Tongue (tissue), 2 donors: ENCODE results near the gene UTY. TPM values are rescaled to one million over a fixed set of nuclear protein-coding genes. Genes with fewer than 3 reads are reported as not detected.
A peak's percentile ranks its signal among the peaks of the same experiment; 100 is the strongest.

Experiments used
- DNase-seq: peaks from one replicate; pipeline ENCODE4 v3.0.0-alpha.2; 2015
- total RNA-seq: library from RNA; depleted of rRNA; stranded (reverse); fragments of >200 nt; gene quantifications from one replicate; pipeline ENCODE4 v1.2.3, GENCODE V29; 2014

Gene UTY
- total RNA-seq = not detected

GRCh38 chrY:13479828-13480227 is at the start of gene UTY:
Gene UTY (minus strand): TSS chrY:13480033. CDS start chrY:13479665, 368 bp downstream.
- DNase-seq = peak; percentile 94

GRCh38 chrY:13520474-13520873 is 40.6 kb upstream of the UTY start:
- DNase-seq = no peak

GRCh38 chrY:13501215-13501614 is 21.4 kb upstream of the UTY start:
- no peak for DNase-seq

GRCh38 chrY:13493737-13494136 is 13.9 kb upstream of the UTY start:
- DNase-seq = no peak

GRCh38 chrY:13492408-13492807 is 12.6 kb upstream of the UTY start:
- DNase-seq = no peak

- DNase-seq = no peak
These were observed 8.9 kb upstream of the UTY start for GRCh38 chrY:13488738-13489137.

GRCh38 chrY:13479121-13479711 is 617 bp downstream of the UTY start:
- peak; percentile 66 for DNase-seq

- DNase-seq = peak; percentile 82
These were observed 1.6 kb downstream of the UTY start for GRCh38 chrY:13478126-13478785.

- no peak for DNase-seq
These were observed 4.8 kb downstream of the UTY start for GRCh38 chrY:13474997-13475396.

- DNase-seq = no peak
These were observed 28.3 kb downstream of the UTY start for GRCh38 chrY:13451572-13451971.

- no peak for DNase-seq
These were observed 29.2 kb downstream of the UTY start for GRCh38 chrY:13450596-13451130.

GRCh38 chrY:13445566-13445965 is 34.3 kb downstream of the UTY start:
- DNase-seq = no peak

- no peak for DNase-seq
These were observed 36.7 kb downstream of the UTY start for GRCh38 chrY:13443146-13443545.

- DNase-seq = no peak
These were observed 39.0 kb downstream of the UTY start for GRCh38 chrY:13440811-13441210.

GRCh38 chrY:13435968-13436937 is 43.6 kb downstream of the UTY start:
- DNase-seq = no peak

GRCh38 chrY:13435206-13435967 is 44.4 kb downstream of the UTY start:
- no peak for DNase-seq

- no peak for DNase-seq
These were observed 47.4 kb downstream of the UTY start for GRCh38 chrY:13432293-13433025.

GRCh38 chrY:13429551-13429950 is 50.3 kb downstream of the UTY start:
- no peak for DNase-seq

- no peak for DNase-seq
These were observed 56.5 kb downstream of the UTY start for GRCh38 chrY:13423281-13423732.

- DNase-seq = no peak
These were observed 62.8 kb downstream of the UTY start for GRCh38 chrY:13416869-13417661.
